Measurements from ENCODE around the gene CISTR.

CISTR gene

DNA sequence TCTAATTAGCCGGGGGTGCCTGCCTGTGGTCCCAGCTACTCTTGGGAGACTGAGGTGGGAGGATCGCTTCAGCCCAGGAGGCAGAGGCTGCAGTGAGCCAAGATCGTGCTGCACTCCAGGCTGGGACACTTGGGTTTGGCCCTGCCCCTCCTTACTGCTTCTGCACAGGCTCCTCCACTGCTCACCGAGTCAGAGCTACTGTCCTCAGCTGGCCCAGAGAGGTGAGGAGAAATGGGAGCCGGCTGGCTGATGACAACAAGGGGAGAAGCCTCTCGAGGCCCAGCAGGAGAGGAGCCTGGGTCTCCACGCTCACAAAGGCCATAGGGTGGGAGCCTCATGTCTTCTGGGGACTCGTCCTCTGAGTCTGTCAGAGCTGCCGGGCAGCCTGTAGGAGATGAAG, 38.3 kb downstream of the CISTR start:
- no peak for DNase-seq

DNA sequence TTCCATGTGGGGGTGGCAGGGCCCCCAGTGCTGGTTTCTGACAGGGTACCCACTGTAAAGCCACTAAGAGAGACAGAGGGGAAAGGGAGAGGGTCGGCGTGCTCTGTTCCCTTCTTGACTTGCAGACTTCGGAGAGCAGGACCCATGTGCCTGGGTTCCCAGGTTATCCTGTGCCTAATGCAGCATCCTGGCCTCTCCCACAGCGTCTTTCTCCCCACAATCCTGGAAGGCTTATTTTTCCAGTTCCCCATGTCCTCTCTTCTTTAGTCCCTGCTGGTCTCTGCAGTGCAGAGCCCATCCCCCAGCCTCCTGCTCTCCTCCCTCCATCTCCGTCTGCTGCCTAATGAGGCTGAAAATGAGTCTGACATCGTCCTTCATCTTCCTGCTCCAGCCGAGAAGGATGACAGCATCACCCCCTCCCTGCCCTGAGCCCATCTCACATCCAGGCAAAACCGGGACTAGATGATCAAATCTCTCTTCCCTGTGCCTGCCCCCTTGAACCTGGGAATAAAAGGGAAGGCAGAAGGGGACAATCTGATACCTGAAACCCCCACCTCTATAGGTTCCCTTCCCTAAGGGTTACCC, 39.6 kb downstream of the CISTR start:
- no peak for DNase-seq

DNA sequence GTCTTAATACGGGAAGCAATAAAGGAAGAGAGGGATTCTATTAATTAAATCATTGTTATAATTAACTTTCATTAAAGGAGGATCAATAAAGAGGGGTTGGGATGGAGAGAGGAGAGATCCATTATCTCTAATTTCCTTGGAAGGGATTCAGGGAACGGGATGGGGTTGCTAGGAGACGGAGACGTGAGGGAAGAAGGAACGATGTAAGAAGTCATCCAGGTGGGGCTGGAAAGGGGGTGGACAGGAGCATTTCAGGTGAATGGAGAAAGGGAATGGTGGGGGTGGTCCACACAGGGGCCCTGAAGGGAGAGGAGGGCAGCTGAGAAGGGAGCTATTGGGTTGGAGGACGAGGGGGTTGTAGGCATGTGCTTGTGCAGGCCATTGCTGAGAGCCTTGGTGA, 41.7 kb downstream of the CISTR start:
- no peak for DNase-seq

DNA sequence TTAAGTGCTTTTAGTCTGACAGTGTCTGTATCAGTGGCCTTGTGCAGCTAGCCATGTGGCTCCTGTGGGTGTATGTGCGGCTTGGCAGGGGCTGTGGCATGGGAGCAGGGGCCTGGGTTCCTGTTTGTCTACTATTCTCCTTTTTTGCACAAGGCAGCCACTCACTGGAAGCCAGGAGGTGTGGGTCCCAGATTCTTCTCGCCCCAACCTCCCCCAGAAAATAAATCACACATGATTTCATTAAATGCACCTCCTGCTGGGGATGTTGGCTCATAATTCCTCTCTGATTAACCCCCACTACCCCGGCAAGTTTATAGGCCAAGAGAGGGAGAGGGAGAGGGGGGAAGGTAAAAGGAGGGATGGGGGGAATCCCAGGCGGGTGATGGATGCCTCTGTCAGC, 42.1 kb downstream of the CISTR start:
- peak; percentile 7 for DNase-seq

DNA sequence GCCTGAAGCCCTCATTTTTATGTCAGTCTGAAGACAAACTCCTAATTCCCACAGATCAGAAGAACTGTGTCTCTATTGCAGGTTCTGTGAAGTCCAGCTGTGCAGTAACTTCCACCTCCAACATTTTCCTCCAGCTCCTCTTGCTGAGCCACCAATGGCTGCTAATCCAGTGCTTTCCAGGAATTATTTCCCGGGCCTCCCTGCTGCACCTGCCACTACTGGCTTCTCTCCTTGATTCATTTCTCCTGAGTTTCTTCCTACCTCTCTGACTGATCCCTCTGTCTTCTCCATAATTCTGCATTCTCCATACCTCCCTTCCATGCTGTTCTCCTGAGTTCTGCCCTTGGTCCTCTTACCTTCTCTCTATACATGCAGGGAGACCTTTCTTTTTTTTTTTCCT, 45.7 kb downstream of the CISTR start:
- DNase-seq = no peak

DNA sequence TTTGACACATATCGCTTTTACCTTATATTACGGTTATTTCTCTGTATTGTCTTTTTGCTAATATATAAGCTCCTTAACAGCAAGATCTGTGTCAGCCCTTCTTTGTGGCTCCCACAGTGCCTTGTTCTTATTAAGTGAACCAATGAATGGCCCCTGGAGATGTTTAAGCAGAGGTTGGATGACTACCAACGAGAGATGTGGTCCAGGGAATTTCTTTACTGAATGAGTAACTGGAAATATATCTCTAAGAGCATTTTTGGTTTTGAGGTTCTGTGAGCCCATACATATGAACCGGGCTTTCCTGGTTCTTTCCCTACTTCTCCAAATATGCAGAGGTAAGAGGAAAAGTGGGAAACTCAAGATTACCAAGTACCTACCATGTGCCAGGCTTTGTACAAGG, 48.0 kb downstream of the CISTR start:
- no peak for DNase-seq

DNA sequence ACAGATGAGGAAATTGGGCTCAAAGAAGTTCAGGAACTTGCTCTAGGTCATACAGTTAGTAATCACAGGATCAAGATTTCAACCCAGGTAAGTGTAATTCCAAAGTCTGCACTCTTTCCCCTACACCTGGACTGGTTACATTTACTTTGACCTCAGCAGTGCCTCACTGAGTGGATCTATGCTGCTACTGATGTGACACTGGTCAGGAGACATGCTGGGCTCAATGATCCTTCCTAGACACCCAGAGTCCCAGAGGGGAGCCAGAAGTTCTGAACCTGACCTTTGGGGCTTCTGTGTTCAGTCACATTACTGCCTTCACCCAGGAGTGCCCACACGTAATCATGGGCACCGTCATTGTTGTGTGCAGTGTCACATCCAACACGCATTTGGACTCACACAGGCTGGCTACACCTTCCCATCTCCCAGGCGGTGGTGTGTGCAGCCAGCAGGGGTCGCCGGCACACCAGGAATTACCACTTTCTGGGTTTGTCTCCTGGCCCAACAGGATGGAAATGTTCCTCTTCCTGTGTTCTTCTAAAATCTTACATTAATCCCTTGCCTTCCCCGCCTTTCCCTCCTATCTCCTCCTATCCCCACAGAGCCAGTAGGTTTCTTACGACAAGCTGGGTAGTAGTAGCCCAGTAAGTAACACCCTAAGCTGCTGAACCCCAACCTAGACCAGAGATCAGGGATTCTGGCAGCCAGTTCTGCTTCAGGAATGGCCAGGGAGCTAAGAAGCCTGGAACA, 50.1 kb downstream of the CISTR start:
- DNase-seq = peak; percentile 75

DNA sequence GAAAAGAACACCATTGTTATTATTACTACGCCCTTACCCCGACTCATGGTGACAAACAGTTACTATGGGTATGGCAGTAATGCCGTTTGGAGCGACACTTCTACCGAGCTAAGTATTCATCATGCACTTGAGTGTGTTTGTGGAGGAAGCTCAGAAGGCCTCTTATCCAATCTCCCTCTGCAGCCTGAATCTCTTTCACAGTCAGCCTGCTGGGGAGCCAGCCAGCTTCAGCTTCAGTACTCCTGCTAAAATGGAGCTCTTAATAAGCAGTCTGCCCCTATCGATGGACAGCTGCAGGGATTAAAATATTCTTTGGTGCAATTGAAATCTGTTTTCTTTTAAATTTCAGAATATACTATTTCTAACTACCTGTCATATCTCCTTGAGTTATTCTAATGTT, 51.2 kb downstream of the CISTR start:
- no peak for DNase-seq

DNA sequence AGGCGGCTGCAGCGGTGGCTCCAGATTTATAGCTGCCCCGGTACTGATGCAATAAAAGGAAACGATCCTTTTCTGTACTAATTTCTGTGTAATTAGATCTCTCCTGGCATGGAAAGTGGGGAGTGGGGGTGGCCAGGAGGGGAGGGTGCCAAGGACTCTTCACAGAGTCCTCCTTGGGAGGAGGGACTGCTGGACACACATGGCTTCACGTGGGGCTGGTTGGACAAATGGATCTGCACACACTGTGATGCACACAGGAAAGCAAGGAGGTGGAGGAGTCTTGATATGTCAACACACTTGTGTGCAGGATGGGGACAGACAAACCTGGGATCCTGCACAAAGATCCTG, 52.1 kb downstream of the CISTR start:
- no peak for DNase-seq

DNA sequence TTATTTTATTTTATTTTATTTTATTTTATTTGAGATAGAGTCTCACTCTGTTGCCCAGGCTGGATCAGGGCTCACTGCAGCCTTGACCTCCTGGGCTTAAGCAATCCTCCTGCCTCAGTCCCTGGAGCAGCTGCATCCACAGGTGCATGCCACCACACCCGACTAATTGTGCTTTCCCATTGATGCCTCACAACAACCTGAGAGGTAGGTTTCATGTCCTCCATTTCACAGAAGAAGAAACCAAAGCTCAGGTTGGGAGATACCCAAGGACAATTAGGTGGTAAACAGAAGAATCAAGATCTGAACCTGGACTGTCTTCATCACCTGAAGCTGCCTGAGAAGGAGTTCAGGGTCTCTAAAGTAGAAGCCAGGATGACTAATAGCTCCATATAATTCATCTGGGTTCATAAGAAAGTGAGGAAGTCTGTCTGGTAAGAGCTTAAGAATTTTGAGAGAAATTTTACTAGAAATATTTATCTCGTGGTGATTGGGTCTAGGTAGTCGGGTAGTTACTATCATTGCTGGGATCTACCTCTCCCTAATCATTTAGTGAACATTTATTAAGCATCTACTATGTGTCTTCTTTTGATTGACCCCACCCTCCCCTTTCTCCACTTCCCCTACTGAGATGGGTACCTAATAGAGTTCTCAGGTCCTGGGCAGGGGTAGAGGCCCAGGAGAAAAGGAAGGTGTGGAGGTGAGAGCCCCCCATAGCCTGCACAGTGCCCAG, 52.7 kb downstream of the CISTR start:
- no peak for DNase-seq

DNA sequence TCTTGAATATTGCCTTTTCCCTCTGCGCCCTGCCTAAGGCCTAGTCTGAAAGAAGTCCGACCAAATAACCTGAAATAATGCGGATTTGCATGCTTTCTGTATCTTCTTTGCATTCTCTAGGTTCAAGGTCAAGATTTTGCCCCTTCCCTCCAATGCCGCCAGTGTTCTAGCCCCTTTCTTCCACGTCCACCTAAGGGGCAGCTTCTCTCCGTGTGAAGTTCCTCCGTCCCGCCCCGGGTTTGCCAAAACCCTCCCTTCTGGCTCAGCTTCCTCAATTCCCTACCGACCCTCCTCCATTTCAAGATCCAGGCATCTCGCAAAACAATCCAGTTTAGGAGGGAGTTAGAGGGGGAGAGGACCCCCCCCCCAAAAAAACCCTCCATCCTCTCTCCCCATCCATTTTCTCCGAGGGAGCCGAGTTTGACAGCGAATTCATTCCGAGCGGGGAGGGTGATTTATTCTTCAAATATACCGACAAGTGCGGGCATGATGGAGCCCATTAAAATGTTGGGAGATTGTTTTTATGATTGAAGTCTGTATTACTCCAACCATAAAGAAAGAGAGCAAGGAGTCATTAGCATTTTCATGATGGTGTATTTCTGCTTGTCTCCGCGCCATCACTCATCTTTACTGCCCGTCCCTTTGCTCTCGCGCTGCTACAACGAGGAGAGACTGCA, 55.0 kb downstream of the CISTR start:
- no peak for DNase-seq

Data from hematopoietic multipotent progenitor cell treated with erythropoietin and hydrocortisone succinate and interleukin-3 and kit ligand, for 4 days (in vitro differentiated cells).